ENCODE data around the gene COL4A3. TPM values are rescaled to one million over a fixed set of nuclear protein-coding genes. Genes with fewer than 3 reads are reported as not detected.

The COL4A3 gene
- total and polyA plus RNA-seq, 2 experiments from 2014 or later: 0.29 TPM; not detected in 1

DNA sequence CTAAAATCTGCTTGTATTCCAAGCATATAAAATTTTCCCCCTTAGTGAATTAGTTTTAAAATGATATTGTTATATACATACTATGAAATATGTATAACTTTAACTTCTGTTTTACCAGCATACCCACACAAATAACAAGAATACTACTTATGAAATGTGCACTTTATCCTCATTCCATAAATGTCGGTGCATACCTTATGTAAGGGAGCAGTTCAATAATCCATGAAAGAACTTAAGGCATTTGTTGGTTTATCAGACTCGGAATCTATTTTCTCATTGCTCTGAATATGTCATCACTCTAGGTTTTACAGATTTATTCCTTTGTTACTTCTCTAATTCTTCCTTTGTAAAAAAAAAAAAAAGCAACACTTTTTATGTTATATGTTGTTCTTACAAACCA, 148.2 kb downstream of the COL4A3 start:
- TF ChIP-seq, protein P1, sequence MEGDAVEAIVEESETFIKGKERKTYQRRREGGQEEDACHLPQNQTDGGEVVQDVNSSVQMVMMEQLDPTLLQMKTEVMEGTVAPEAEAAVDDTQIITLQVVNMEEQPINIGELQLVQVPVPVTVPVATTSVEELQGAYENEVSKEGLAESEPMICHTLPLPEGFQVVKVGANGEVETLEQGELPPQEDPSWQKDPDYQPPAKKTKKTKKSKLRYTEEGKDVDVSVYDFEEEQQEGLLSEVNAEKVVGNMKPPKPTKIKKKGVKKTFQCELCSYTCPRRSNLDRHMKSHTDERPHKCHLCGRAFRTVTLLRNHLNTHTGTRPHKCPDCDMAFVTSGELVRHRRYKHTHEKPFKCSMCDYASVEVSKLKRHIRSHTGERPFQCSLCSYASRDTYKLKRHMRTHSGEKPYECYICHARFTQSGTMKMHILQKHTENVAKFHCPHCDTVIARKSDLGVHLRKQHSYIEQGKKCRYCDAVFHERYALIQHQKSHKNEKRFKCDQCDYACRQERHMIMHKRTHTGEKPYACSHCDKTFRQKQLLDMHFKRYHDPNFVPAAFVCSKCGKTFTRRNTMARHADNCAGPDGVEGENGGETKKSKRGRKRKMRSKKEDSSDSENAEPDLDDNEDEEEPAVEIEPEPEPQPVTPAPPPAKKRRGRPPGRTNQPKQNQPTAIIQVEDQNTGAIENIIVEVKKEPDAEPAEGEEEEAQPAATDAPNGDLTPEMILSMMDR (IDR thresholded peaks at IDR 0.05; ENCODE audit: low read depth, low read length): no peak
- no peak for DNase-seq (ENCODE audit: low read depth in 1 of 2, low spot score in 1 of 2)
- no peaks in the 10 kb centered on the region for H3K4me1 ChIP-seq (ENCODE audit: low read depth)
- H3K36me3 ChIP-seq: no peaks in the 10 kb centered on the region
- no peak overlapping the region for H3K4me3 ChIP-seq
- H3K9me3 ChIP-seq (ENCODE audit: low read depth): no peaks in the 10 kb centered on the region
- H3K27me3 ChIP-seq: no peaks in the 10 kb centered on the region
- no peak overlapping the region for H3K27ac ChIP-seq

DNA sequence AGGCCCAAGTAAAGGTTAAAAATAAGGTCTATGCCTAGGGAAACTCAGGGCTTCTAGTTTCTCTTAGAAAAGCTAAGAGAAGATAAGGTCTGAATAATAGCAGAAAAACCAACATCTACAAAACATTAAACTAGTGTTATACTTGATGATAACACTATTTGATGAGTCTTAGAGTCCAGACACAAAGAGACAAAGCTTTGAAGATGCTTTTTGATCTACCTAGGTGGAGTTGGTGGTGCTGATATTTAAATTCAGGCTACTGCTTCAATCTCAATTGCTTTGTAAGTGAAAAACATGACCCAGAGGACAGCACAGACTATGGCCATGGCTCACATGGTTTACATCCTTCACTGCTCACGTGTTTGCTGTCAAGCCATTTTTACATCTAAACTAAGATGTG, 148.9 kb downstream of the COL4A3 start:
- no peak overlapping the region for H3K4me3 ChIP-seq

DNA sequence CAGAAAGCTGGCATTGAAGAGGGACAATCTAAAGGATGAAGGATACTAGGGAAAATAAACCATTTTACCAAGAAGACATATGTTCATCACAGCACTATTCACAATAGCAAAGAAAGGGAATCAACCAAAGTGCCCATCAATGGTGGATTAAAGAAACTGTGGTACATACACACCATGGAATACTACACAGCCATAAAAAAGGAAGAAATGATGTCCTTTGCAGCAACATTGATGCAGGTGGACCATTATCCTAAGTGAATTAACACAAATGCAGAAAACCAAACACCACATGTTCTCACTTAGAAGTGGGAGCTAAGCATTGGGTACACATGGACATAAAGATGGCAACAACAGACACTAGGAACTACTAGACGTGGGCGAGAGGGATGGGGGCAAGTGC, 153.4 kb downstream of the COL4A3 start:
- Histone ChIP-seq H3K36me3 (no peaks in the 10 kb centered on the region), H3K4me3 (no peak overlapping the region), H3K27ac (no peak overlapping the region), H3K4me1 (ENCODE audit: low read depth) (no peaks in the 10 kb centered on the region), H3K9me3 (ENCODE audit: low read depth) (no peaks in the 10 kb centered on the region), H3K27me3 (no peaks in the 10 kb centered on the region)
- no peak for DNase-seq (ENCODE audit: low read depth in 1 of 2, low spot score in 1 of 2)
- TF ChIP-seq, protein P1 (IDR thresholded peaks at IDR 0.05; ENCODE audit: low read depth, low read length): no peak

More for the DNA sequence above, 148.9 kb downstream of the COL4A3 start:
- H3K27me3 ChIP-seq: no peaks in the 10 kb centered on the region
- no peaks in the 10 kb centered on the region for H3K9me3 ChIP-seq (ENCODE audit: low read depth)
- H3K27ac ChIP-seq: no peak overlapping the region
- H3K4me1 ChIP-seq (ENCODE audit: low read depth): no peaks in the 10 kb centered on the region
- no peaks in the 10 kb centered on the region for H3K36me3 ChIP-seq
- no peak for DNase-seq (ENCODE audit: low read depth in 1 of 2, low spot score in 1 of 2)
- TF ChIP-seq, protein P1 (IDR thresholded peaks at IDR 0.05; ENCODE audit: low read depth, low read length): no peak

DNA sequence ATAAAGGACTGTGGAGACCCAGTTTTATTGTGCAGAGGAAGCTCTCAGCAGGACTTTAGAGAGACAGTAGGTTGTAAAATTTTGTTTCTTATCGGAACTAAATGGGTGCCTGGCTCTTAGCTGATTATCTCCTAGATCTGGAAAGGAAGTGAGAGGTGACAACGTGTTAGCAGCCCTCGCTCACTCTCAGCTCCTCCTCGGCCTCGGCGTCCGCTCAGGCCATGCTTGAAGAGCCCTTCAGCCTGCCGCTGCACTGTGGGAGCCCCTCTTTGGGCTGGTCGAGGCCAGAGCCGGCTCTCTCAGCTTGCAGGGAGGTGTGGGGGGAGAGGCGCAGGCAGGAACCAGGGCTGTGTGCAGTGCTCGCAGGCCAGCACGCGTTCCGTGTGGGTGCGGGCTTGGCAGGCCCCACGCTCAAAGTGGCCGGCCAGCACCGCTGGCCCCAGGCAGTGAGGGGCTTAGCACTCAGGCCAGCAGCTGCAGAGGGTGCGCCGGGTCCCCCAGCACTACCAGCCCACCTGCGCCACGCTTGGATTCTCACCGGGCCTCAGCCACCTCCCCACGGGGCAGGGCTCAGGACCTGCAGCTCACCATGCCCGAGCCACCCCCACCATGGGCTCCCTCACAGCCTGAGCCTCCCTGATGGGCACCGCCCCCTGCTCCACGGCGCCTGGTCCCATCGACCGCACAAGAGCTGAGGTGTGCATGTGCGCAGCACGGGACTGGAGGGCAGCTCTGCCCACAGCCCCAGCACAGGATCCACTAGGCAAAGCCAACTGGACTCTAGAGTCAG, 156.1 kb downstream of the COL4A3 start:
- Histone ChIP-seq H3K4me1 (ENCODE audit: low read depth) (no peaks in the 10 kb centered on the region), H3K9me3 (ENCODE audit: low read depth) (no peaks in the 10 kb centered on the region), H3K4me3 (no peak overlapping the region), H3K36me3 (no peaks in the 10 kb centered on the region), H3K27ac (no peak overlapping the region), H3K27me3 (no peaks in the 10 kb centered on the region)
- TF ChIP-seq, protein P1 (IDR thresholded peaks at IDR 0.05; ENCODE audit: low read depth, low read length): no peak
- no peak for DNase-seq (ENCODE audit: low read depth in 1 of 2, low spot score in 1 of 2)

DNA sequence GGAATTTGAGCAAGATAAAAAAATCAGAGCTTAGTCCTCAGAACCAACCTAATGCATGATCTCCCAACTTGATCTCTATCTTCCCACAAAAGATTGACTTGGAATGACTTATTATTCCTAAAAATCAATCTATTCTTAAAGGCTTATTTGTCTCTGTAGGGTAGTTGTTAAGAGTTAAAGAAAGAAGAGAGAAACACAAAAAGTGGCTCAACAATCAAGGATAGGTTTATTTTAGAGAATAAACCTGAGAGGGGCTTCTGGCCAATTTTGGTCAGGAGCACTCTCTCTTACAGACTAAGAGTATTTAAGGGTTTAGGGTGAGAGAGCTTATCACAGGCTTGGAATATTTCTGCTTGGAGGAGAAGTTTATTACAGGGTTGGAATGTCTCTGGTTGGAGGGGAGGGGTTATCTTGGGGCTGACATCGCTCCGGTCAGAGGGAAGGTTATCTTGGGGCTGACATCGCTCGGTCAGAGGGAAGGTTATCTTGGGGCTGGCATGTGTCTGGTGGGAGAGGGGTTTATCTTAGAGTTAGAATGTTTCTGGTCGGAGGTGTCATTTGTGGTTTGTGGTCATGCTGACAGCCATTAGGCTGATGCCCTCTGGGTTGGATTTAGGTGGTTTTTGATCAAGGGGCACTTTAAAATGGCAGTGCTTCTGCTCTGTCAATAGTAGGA, 158.2 kb downstream of the COL4A3 start:
- no peak for DNase-seq (ENCODE audit: low read depth in 1 of 2, low spot score in 1 of 2)
- TF ChIP-seq, protein P1 (IDR thresholded peaks at IDR 0.05; ENCODE audit: low read depth, low read length): no peak
- no peak overlapping the region for H3K27ac ChIP-seq
- no peaks in the 10 kb centered on the region for H3K9me3 ChIP-seq (ENCODE audit: low read depth)
- no peak overlapping the region for H3K4me3 ChIP-seq
- H3K4me1 ChIP-seq (ENCODE audit: low read depth): peaks cover 8% of the 10 kb centered on the region
- H3K27me3 ChIP-seq: no peaks in the 10 kb centered on the region
- no peaks in the 10 kb centered on the region for H3K36me3 ChIP-seq
